ENCODE results near the gene SRA1.
"Not testable (repeated sequence)": the region's sequence is repeated elsewhere in the genome, so short reads cannot be mapped to it uniquely, and the experiment has no call there.

SRA1 gene

GRCh38 chr5:140557136-140557805 lies at the start of gene SRA1:
TSS of gene SRA1 (minus strand) at chr5:140557473. CDS start at chr5:140557452, 21 bp downstream.
- DNase-seq: peak; percentile 6

GRCh38 chr5:140607031-140607430 lies 49.8 kb upstream of the SRA1 start:
- no peak for DNase-seq

- DNase-seq: no peak
Observed at GRCh38 chr5:140605879-140606278, 48.6 kb upstream of the SRA1 start.

- no peak for DNase-seq
Observed at GRCh38 chr5:140603734-140604133, 46.5 kb upstream of the SRA1 start.

GRCh38 chr5:140603446-140603698 lies 46.1 kb upstream of the SRA1 start:
- not testable (repeated sequence) for DNase-seq

- no peak for DNase-seq
Observed at GRCh38 chr5:140602147-140602546, 44.9 kb upstream of the SRA1 start.

- no peak for DNase-seq
Observed at GRCh38 chr5:140600096-140600495, 42.8 kb upstream of the SRA1 start.

- no peak for DNase-seq
Observed at GRCh38 chr5:140598836-140599235, 41.6 kb upstream of the SRA1 start.

GRCh38 chr5:140596321-140596741 lies 39.1 kb upstream of the SRA1 start:
- DNase-seq: no peak

- DNase-seq: no peak
Observed at GRCh38 chr5:140595538-140596300, 38.4 kb upstream of the SRA1 start.

GRCh38 chr5:140594169-140594568 lies 36.9 kb upstream of the SRA1 start:
- no peak for DNase-seq

GRCh38 chr5:140593070-140593469 lies 35.8 kb upstream of the SRA1 start:
- not testable (repeated sequence) for DNase-seq

GRCh38 chr5:140591747-140592372 lies 34.6 kb upstream of the SRA1 start:
- DNase-seq: no peak

GRCh38 chr5:140590861-140591260 lies 33.6 kb upstream of the SRA1 start:
- DNase-seq: no peak

GRCh38 chr5:140588311-140589070 lies 31.2 kb upstream of the SRA1 start:
- no peak for DNase-seq

GRCh38 chr5:140587495-140587894 lies 30.2 kb upstream of the SRA1 start:
- DNase-seq: no peak

- DNase-seq: not testable (repeated sequence)
Observed at GRCh38 chr5:140579188-140579747, 22.0 kb upstream of the SRA1 start.

GRCh38 chr5:140576776-140577201 lies 19.5 kb upstream of the SRA1 start:
- no peak for DNase-seq

GRCh38 chr5:140575309-140575708 lies 18.0 kb upstream of the SRA1 start:
- DNase-seq: no peak

- no peak for DNase-seq
Observed at GRCh38 chr5:140574165-140574564, 16.9 kb upstream of the SRA1 start.

GRCh38 chr5:140573683-140574082 lies 16.4 kb upstream of the SRA1 start:
- DNase-seq: no peak

GRCh38 chr5:140571105-140571504 lies 13.8 kb upstream of the SRA1 start:
- no peak for DNase-seq

GRCh38 chr5:140570488-140570887 lies 13.2 kb upstream of the SRA1 start:
- DNase-seq: no peak
